Mucosa of rectum (tissue), 2 donors: Measurements from ENCODE around the gene DMRTC1B.
"Not testable (repeated sequence)": the region's sequence is repeated elsewhere in the genome, so short reads cannot be mapped to it uniquely, and the experiment has no call there.

ENCODE experiments used
- H3K27ac ChIP-seq, 2 donors: one replicate each; pipeline ENCODE4 v1.7.0; 2013; ENCODE audit warnings: inconsistent platforms in 2 of 2, low read depth in 2 of 2, low read length in 2 of 2
- H3K27me3 ChIP-seq, 2 donors: one replicate each; pipeline ENCODE4 v1.7.0; 2013; ENCODE audit warnings: low read length in 2 of 2; ENCODE audit not compliant: control insufficient read depth in 2 of 2, insufficient read depth in 2 of 2
- H3K36me3 ChIP-seq, 2 donors: one replicate each; pipeline ENCODE4 v1.7.0; 2013; ENCODE audit warnings: low read length in 2 of 2; ENCODE audit not compliant: control insufficient read depth in 2 of 2, insufficient read depth in 2 of 2
- H3K4me1 ChIP-seq, 2 donors: one replicate each; pipeline ENCODE4 v1.7.0; 2013; ENCODE audit warnings: low read length in 2 of 2, mild to moderate bottlenecking in 1 of 2; ENCODE audit not compliant: control insufficient read depth in 2 of 2, insufficient read depth in 2 of 2
- H3K4me3 ChIP-seq, 2 donors: one replicate each; pipeline ENCODE4 v1.7.0; 2013; ENCODE audit warnings: low read length in 2 of 2
- H3K9ac ChIP-seq, 2 donors: one replicate each; pipeline ENCODE4 v1.7.0; 2013; ENCODE audit warnings: low read length in 2 of 2, low read depth in 1 of 2, mild to moderate bottlenecking in 1 of 2
- H3K9me3 ChIP-seq, 2 donors: one replicate each; pipeline ENCODE4 v1.7.0; 2013; ENCODE audit warnings: low read length in 2 of 2; ENCODE audit not compliant: control insufficient read depth in 2 of 2
- donor health status: healthy.
- donor health status: Normal muscosa, but diverticular disease.

Gene DMRTC1B

DNA sequence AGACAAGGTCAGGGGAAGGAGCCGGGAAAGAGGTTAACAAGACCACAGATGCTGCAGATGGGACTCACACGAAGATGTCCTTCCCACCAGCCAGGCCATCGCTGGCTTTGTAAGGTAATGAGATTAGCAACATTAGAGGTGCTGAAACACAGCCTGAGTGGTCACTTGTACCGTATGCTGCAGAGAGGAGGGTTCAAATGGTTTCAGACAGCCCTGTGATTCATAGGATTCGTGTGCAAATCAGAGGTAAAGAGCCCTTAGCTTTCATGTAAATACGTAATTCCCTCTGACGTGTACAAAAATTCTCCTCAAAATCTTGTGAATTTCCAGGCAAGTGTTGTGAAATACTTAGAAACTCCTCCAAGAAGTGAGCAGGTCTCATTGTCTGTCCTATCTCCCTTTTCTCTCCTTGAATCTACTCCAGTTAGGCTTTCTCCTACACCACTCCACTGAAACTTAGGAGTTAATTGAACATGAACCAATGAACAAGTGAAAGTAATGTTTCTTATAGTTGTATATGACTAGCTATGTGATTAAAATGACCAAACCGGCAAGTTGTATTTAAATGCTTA is 6.8 kb downstream of the DMRTC1B start:
- not testable (repeated sequence) for H3K27me3 ChIP-seq, H3K36me3 ChIP-seq, H3K27ac ChIP-seq, H3K9ac ChIP-seq, H3K9me3 ChIP-seq, H3K4me3 ChIP-seq, H3K4me1 ChIP-seq

DNA sequence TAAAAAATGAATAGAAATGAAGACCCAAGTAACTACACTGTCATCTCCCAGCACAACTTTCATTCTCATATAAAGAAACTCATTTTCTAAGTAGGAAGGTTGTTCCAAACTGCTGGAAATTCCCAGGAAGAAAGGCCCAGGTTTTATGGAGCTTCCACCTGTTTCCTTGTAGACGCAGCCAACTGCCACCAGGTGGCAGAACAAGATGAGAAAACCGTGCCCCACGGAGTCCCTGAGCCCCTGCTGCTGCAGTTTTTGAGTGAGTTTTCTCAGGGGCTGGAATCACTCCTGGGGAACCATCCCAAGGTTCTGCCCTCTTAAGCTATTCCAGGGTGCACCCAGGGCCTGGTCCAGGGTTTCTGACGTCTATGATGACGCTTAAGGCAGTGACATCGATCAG is 7.3 kb downstream of the DMRTC1B start:
- not testable (repeated sequence) for H3K4me3 ChIP-seq, H3K9ac ChIP-seq, H3K4me1 ChIP-seq, H3K27ac ChIP-seq, H3K27me3 ChIP-seq, H3K36me3 ChIP-seq, H3K9me3 ChIP-seq

DNA sequence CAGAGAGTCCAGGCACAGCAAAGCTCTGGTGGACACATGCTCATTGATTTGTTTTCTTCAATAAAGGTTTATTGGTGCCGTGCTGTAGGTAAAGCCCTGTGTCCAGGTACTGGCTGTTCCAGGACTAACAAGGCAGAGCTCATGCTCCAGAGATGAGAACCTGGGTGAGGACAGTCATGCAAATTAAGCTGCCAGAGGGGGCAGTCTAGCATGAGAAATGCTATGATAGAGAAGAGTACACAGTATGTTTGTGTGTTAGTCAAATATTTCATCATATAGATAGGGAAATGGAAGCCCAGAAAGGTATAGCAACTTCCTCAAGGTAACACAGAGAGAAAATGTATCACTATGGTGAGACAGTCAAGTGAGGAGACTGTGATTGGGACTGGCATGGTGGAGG is 11.5 kb downstream of the DMRTC1B start:
- not testable (repeated sequence) for H3K36me3 ChIP-seq, H3K27me3 ChIP-seq, H3K9ac ChIP-seq, H3K4me3 ChIP-seq, H3K27ac ChIP-seq, H3K9me3 ChIP-seq, H3K4me1 ChIP-seq

DNA sequence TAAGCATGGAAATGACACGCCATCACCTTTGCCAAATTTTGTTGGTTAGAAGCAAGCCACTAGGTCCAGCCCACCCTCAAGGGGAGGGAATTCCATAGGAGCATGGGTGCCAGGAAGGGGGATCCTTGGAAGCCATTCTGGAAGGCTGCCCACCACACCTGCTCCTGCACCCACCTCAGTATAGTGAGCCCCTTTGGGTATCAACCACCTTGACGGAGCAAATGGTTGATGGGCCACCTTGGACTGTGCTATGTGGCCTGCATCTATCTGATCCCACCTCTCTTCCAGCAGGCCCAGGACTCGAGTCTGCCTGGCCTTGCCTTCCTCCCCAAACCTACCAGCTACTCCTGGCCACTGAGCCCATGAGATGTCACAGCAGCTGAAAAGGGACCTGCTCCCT is 13.7 kb downstream of the DMRTC1B start:
- not testable (repeated sequence) for H3K4me3 ChIP-seq, H3K9ac ChIP-seq, H3K27ac ChIP-seq, H3K27me3 ChIP-seq, H3K4me1 ChIP-seq, H3K36me3 ChIP-seq, H3K9me3 ChIP-seq

DNA sequence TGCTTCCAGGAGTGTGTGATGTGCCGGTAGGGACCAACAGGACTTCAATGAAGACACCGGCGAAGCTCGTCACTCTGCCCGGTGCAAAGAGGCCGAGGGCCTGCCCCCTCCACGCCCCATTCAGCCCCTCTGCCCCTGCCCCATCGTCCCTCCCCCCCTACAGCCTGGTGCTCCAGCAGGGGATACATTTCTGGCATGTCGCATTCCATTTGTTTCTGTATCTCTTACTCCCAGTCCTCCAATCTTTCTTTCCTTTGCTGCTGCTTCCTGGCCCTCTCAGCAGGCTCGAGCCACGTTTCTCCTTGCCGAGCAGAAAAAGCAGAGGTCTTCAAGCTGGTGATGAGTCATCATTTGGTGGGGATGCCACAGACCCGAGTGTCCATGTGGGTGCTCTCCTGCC is 31.4 kb downstream of the DMRTC1B start, which contains the start of gene FAM236D:
Gene FAM236D, minus strand, starts transcription at position 101 of the 400 bp plus-strand sequence. Its CDS starts 100 bp downstream, at position 1.
- H3K9ac ChIP-seq, H3K27ac ChIP-seq, H3K4me1 ChIP-seq, H3K27me3 ChIP-seq, H3K4me3 ChIP-seq, H3K36me3 ChIP-seq, H3K9me3 ChIP-seq: not testable (repeated sequence)

DNA sequence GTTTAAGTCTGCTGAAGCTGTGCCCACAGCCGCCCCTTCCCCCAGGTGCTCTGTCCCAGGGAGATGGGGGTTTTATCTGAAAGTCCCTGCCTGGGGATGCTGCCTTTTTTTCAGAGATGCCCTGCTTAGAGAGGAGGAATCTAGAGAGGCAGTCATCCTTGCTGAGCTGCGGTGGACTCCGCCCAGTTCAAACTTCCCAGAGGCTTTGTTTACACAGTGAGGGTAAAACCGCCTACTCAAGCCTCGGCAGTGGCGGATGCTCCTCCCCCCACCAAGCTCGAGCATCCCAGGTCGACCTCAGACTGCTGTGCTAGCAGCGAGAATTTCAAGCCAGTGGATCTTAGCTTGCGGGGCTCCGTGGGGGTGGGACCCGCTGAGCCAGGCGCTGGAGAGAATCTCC is 54.0 kb downstream of the DMRTC1B start:
- not testable (repeated sequence) for H3K9me3 ChIP-seq, H3K27ac ChIP-seq, H3K9ac ChIP-seq, H3K36me3 ChIP-seq, H3K4me1 ChIP-seq, H3K27me3 ChIP-seq, H3K4me3 ChIP-seq

DNA sequence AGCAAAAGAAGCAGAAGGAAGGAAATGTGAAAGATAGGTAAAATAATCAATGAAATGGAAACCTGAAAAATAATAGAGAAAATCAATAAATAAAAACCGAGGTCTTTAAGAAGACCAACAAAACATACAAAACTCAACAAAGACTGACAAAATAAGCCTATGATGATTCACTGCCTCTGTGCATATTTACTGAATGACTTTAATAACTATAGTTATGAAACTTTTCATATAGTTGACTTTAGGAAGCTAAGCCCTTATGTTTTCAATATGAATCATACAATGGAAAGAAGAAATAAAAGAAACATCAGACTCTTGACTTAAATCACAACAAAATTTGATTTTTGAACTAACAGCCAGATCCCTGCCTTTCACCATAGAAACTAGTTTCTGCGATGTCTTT is 60.8 kb downstream of the DMRTC1B start:
- not testable (repeated sequence) for H3K27me3 ChIP-seq, H3K9ac ChIP-seq, H3K27ac ChIP-seq, H3K36me3 ChIP-seq, H3K4me1 ChIP-seq, H3K4me3 ChIP-seq, H3K9me3 ChIP-seq

DNA sequence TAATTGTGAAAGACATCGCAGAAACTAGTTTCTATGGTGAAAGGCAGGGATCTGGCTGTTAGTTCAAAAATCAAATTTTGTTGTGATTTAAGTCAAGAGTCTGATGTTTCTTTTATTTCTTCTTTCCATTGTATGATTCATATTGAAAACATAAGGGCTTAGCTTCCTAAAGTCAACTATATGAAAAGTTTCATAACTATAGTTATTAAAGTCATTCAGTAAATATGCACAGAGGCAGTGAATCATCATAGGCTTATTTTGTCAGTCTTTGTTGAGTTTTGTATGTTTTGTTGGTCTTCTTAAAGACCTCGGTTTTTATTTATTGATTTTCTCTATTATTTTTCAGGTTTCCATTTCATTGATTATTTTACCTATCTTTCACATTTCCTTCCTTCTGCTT is 106.2 kb downstream of the DMRTC1B start:
- not testable (repeated sequence) for H3K4me3 ChIP-seq, H3K9ac ChIP-seq, H3K4me1 ChIP-seq, H3K9me3 ChIP-seq, H3K27me3 ChIP-seq, H3K36me3 ChIP-seq, H3K27ac ChIP-seq

DNA sequence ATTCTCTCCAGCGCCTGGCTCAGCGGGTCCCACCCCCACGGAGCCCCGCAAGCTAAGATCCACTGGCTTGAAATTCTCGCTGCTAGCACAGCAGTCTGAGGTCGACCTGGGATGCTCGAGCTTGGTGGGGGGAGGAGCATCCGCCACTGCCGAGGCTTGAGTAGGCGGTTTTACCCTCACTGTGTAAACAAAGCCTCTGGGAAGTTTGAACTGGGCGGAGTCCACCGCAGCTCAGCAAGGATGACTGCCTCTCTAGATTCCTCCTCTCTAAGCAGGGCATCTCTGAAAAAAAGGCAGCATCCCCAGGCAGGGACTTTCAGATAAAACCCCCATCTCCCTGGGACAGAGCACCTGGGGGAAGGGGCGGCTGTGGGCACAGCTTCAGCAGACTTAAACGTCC is 113.0 kb downstream of the DMRTC1B start:
- not testable (repeated sequence) for H3K9me3 ChIP-seq, H3K9ac ChIP-seq, H3K36me3 ChIP-seq, H3K4me3 ChIP-seq, H3K27me3 ChIP-seq, H3K4me1 ChIP-seq, H3K27ac ChIP-seq
